Left colon (tissue), 2 donors: ENCODE results near the gene NLRC5. TPM values are rescaled to one million over a fixed set of nuclear protein-coding genes. Genes with fewer than 3 reads are reported as not detected.

Source experiments
- ATAC-seq: fragments of 200-7000 bp; cut with Tn5 transposase; one replicate; pipeline ENCODE4 v1.9.1; 2020; ENCODE audit warnings: mild to moderate bottlenecking, moderate library complexity
- DNase-seq, 2 donors: peaks; one replicate each; pipeline ENCODE4 v3.0.0-alpha.2; 2020
- intact Hi-C, 2 donors: fragments of 100-400 bp; cut with DNase I in 1 of 2; cut with micrococcal nuclease in 1 of 2; formaldehyde crosslinking; loops; one replicate each; pipeline versions ENCODE4 v1.11.2 to v1.14.0; 2022; cut with DNase I, micrococcal nuclease
- total RNA-seq, 2 donors: library from RNA; stranded (reverse); fragmentation: NEBNext Ultra II Directional; extraction: Animal tissue kit (Norgen Biotek cat#: 25700); gene quantifications; one replicate each; pipeline ENCODE4 v1.2.1, GENCODE V29; 2021
- donor health status: DM: no; HTN: no; CAD: no.
- donor health status: DM: yes; HTN: yes; CAD: no.

The NLRC5 gene
- total RNA-seq, 2 donors from 2014 or later = 57.7 to 125 TPM

DNA sequence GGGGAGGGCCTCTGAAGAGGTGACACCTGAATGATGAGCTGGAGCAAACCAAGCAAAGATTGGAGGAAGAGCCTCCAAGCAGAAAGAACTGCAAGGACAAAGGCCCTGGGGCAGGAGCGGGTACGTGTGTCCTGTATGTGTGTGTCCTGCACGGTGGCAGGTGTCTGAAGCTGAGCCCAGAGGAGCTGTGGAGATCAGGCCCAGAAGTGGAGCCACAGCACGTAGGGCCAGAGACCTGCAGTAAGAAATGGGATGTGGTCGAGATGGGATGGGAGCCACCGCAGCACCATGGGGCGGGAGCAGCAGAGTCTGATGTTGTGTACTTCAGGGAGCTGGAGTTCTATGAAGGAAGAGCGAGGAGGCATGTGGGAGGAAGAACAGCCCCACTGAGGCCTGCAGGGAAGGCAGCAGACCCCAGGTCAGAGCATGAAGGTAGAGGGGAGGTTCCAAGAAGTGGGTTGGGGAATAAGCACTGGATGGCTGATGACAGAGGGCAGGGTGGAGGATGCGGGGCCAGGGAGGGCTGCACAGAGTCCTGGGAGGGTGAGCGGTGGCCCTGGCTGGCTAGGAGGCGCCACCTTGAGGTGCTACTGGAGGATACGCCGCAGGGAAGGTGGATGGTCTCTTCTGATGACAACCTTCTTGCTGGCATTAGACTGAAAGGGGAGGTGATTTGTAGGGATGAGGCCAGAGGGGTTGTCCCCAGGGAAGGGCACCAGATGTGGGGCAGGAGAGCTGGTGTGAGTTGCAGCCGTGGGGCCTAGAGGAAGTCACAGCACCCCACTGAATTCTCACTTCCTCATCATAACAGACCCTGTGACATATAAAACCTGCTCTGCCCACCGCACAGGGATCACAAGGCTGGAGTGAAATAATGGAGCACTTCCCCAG, 38.2 kb upstream of the NLRC5 start:
- ATAC-seq = peak; percentile 80
- peak; percentile 36 to 61 for DNase-seq
- intact Hi-C loops = loop anchor here in 1 of 2 donors (5.0 kb wide), 1 partner anchor 84 kb away; the partner anchor contains the start of gene SLC12A3

DNA sequence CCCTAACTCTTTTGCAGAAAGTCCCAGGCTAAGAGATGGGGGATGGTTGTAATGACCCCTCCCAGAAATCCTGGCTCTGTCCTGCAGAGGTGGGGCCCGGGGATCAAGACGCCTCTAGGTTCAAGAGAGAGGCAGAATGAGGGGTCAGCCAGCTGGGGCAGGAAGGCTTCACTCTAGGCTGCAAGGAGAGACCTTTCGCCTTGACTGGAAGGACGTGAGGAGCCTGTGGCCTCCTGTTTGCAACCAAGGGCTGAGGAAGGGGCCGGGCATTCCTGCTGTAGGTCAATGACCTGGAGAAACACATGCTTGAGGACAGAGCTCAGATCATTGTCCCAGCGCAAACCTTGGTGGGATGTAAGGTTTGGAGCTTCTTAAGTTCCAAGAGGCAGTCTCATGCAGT, 36.4 kb upstream of the NLRC5 start:
- intact Hi-C loops = loop anchor here in 1 of 2 donors (5.0 kb wide), 1 partner anchor 86 kb away; the partner anchor contains the start of gene SLC12A3

DNA sequence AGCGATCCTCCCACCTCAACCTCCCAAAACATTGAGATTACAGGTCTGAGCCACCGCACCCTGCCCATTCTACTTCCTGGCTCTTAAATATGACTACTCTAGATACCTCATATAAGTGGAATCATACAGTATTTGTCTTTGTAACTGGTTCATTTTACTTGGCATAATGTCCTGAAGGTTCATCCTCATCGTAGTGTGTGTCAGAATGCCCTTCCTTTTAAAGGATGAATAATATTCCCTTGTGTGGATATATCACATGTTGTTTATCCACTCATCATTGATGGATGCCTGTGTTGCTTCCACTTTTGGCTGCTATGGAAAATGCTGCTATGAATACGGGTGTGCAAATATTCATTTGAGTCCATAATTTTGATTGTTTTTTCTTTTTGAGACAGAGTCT, 33.3 kb upstream of the NLRC5 start:
- intact Hi-C loops = no loop called here
- ATAC-seq = no peak
- no peak for DNase-seq

More for the DNA sequence above, 36.4 kb upstream of the NLRC5 start:
- DNase-seq (no peak), ATAC-seq (no peak)

DNA sequence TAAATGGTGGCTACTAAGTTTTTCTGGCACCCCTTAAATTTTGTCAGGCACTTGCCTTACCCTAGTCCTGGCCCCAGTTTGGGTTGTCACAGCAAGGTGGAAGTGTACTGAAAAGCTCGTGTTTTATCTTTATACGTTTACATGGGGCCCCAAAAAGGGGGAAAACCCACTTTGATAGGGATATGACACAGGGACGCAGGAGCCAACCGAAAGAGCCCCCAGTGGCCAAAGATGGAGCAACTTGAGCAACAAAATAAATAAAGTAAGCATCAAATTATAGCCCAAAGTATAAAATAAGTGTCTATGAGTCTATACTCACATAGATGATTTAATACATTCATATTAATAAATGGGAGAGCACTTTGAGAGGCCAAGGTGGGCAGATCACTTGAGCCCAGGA, 32.6 kb upstream of the NLRC5 start:
- no peak for DNase-seq
- no peak for ATAC-seq
- intact Hi-C loops = no loop called here

DNA sequence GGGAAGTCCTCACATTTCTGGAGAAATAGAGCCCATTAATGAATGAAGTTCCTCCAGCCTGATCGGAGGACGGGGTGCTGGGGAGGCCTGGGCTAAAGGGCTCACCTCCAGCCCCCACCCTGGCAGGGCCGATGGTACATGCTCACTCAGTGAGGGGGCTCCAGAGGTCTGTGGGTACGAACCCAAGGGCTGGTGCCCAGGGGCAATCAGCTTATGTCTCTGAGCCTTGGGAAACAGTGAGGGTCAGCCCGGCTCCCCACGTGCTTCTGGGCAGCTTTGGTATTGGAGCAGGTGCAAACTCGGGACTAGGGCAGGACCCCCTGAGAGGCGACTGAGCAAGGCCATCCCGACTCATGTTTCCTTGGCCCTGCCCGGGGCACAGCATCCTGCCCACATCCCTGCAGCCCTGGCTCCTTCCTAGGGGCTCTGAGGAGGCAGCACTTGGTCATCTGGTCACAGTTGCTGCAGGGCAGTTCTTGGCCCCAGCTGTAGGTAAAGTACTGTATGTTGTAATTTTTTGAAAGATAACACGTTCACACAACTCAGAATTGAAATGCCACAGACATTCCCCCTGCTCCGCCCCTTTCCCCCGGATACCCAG, 28.6 kb upstream of the NLRC5 start:
- no peak for ATAC-seq

DNA sequence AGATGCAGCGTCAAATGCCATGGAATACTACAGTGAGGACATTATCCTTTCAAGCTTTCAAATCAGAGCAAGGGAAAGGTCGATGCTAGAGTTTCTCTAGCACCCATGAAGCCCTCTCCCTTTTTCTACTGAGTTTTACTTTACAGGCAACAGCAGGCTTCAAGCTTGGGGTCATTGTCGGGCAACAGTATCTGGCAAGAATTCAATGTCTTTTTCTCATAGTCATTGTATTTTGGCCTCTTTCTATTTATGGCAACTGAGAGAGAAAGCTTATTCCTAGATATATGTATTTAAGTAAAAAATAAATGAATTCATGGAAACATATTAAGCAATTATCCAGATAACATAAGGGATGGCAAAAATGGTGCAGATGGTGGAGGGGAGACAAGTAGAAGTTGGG, 28.0 kb upstream of the NLRC5 start:
- ATAC-seq = no peak
- no peak for DNase-seq
- intact Hi-C loops = no loop called here

More for the DNA sequence above, 28.6 kb upstream of the NLRC5 start:
- DNase-seq = no peak
- intact Hi-C loops = no loop called here

DNA sequence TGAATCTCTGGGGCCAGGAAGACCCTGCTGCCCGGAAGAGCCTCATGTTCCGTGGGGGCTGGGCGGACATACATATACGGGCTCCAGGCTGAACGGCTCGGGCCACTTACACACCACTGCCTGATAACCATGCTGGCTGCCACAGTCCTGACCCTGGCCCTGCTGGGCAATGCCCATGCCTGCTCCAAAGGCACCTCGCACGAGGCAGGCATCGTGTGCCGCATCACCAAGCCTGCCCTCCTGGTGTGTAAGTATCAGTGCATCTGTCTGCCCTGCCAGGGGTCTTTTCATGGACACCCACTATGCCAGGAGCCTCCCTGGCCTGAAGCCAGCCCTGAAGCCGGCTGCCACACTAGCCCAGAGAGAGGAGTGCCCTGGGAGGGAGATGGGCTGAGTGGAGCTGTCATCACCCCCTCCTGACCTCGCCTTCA, 27.5 kb upstream of the NLRC5 start, which contains the start of gene CETP:
Gene CETP (plus strand): TSS at position 100 of the 431 bp plus-strand sequence. CDS start 30 bp downstream, at position 130.
- ATAC-seq (no peak), DNase-seq (no peak)
- intact Hi-C loops = no loop called here

DNA sequence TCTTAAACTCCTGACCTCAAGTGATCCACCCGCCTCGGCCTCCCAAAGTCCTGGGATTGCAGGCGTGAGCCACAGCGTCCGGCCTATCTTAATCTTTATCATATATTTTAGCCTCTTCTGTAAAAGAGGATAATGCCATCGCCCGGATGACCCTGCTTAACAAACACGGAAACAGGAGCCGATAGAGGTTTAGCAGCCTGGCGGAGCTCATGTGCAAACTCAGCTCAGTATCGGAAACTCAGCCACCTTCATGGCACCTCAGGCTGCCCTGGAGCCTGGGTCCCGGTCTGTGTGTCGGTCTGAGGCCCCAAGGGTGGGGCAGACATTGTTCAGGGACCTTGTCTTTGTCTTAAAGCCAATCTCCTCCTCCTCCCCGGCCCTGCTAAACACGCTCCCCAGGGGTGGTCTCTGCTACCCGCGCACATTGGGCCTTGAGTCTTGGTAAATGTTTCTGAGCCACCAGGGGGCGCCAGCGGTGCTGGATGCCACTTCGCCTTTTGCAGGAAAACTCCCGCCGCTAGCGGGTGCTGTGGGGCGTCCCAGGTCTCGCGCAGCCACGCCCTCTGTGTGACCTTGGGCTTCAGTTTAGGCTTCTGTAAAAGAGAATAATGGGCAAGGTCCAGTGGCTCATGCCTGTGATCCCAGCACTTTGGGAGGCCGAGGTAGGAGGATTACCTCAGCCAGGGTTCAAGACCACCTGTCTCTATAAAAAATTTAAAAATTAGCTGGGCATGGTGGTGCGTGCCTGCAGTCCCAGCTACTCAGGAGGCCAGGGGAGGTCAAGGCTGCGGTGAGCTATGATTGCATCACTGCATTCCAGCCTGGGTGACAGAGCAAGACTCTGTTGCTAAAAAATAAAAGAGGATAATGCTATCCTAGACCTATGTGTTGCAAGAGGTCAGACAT, 24.9 kb upstream of the NLRC5 start:
- ATAC-seq (peak; percentile 91), DNase-seq (peak; percentile 88 to 100)
- intact Hi-C loops = no loop called here

DNA sequence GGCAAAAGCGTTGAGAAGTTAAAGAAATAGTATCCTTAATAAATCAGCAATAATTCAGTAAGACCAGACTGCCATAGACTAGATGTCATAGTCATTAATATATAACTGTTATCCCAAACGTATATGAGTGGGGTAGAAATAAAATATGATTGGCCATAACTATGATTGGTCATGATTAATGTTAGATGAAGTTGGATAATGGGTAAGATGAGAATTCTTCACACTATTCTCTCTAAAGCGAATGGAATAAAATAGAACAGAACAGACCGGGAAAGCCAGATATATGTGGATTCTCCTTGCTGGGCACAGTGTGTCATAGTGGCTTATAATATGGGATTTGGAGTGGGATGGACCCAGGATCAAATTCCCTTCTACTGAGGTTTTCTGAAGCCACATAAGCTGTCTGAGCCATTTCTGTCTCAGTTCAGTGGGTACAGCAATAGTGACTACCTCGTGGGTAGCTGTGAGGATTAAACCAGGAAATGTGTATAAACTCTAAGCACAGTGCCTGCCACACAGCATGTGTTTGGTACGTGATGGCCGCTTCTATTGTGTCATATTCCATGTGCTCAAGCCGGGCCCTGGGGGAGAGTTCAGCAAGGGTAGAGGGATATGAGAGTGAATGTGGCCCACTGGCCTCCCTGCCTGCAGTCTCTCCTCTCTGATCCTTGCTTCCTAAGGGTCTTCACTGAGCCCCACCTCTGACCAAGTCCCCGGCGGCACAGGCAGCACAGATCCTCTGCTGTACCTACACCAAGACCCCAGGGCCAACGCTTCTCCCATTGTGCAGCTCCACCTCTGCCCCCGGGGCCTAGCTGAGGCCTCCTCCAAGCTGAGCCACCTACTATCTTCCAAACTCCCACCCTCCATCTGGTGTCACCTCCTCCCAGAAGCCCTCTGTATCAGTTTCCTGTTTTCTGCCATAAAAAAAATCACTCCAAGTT, 23.9 kb upstream of the NLRC5 start:
- no peak for DNase-seq
- intact Hi-C loops = no loop called here
- no peak for ATAC-seq

DNA sequence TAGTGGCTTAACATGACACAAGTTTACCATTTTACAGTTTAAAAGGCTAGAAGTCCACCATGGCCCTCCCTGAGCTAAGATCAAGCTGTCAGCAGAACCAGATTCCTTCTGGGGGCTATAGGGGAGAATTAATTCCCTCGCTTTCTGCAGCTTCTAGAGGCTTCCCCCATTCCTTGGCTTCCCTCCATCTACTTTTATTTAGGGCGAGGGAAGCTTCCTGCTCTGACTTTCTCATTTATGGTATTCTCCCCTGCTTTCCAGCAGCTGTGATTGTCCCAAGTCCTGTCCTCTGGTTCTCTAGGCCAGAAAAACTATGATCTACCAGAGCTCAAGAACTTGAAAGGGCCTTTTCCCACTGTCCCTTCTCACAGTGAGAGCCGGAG, 23.3 kb upstream of the NLRC5 start:
- DNase-seq (no peak), ATAC-seq (no peak)
- intact Hi-C loops = no loop called here

DNA sequence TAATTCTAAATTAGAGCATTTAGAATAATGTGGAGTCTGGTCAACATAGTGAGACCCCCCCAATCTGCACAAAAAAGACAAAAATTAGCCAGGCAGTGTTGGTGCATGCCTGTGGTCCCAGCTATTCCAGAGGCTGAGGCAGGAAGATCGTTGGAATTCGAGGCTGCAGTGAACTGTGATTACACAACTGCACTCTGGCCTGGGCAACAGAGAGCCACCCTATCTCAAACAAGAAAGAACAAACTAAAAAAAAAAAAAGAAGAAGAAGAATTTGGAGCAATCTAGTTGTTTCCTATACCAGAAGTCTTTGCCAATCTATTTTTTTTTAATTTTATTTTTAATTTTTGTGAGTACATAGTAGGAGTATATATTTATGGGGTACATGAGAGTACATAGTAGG, 21.6 kb upstream of the NLRC5 start:
- ATAC-seq = no peak
- intact Hi-C loops = no loop called here

DNA sequence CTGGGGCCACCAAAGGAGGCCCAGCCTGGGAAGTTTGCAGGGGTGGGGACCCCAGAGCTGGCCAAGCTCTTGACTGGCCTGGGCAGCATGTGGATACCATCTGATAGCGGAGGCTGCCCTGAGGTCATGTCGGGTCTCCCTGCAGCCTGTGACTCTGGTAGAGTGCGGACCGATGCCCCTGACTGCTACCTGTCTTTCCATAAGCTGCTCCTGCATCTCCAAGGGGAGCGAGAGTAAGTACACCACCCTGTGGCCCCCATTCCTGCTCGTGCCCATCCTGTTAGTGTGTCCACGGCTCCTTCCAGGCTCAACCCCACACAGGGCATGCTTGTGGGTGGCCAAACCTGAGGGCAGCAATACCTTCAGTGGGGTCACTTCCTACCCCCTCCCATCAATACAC, 19.6 kb upstream of the NLRC5 start:
- DNase-seq (no peak), ATAC-seq (no peak)
- intact Hi-C loops = no loop called here

More for the DNA sequence above, 21.6 kb upstream of the NLRC5 start:
- DNase-seq = no peak

DNA sequence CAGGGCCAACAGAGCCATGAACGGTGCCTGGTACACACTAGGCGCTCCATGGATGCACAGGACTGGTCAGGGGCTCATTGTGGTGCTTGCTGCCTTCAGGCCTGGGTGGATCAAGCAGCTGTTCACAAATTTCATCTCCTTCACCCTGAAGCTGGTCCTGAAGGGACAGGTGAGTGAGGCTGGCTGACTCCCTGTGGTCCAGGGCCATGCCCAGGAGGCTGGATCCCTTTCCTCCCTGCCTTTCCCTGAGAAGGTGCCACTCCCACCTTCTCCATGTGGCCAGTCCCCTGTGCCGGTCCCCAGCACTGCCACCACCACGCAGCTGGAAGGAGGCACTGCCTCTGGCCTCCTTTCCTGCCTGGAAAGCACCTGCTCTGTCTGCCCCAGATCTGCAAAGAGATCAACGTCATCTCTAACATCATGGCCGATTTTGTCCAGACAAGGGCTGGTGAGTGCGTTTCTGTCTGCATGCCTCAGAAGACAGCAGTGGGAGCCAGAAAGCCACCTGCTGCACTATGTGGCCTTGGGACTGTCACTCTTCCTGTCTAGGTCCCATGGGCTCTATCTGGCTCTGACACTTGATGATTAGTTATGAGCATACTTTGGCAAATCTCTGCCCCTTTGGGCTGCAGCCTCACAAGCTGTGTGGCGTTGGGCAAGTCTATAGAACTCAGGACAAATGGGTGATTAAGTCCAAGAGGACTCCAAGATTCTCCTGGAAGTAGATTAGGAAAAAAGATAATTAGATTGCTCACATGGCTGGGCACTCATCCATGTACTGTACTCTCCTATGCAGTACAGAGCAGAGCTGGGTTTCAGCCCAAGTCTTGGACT, 18.2 kb upstream of the NLRC5 start:
- DNase-seq (no peak), ATAC-seq (no peak)
- intact Hi-C loops = no loop called here

DNA sequence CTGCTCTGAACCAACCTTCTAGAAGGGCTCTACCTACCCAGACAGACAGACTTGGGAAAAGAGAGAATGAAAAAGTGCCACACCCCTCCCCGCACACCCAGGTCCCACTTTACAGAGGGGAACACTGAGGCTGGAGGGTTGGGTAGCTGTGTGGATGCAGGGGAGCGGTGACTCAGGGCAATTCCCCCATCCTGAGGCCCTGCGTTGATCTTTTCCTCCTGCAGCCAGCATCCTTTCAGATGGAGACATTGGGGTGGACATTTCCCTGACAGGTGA, 17.7 kb upstream of the NLRC5 start:
- intact Hi-C loops = no loop called here
- DNase-seq = no peak

DNA sequence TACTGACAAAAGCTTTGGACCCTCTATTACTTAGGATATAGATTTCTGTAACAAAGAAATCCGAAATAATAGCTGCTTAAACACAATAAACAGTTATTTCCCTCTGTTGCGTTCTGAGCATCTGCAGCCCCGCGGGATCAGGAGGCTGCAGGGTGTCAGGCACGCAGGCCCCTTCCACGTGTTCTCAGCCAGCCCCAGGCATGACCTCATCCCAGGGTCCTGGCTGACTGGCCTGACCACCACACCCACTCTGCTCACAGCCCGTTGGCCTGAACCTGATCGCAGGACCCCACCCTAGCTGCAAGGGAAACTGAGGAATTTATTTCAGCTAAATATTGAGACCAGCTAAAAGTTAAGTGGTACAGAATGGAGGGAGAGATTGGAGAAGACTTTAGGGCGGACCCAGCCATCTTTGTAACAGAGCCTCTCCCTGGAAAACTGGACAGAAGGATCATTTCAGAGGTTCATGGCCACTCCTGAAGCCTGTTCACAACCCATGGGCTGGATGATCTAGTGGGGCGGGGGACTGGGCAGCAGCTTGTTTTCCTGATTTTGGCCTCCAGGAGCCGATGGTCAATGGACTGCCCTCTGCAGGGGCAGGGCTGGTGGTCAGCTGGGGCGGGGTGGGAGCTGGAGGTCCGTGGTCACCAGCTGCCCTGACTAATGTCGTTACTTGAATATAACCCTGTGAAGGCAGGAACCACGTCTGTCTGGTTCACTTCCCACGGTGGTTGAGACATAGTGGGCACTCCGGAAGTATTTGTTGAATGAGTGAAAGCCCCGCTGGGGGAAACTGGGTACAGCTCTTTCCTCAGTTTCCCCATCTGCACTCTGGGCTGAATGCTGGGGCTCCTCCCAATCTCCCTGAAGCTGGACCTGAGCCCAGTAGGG, 16.7 kb upstream of the NLRC5 start:
- ATAC-seq = no peak
- no peak for DNase-seq
- intact Hi-C loops = no loop called here

More for the DNA sequence above, 17.7 kb upstream of the NLRC5 start:
- ATAC-seq = no peak

DNA sequence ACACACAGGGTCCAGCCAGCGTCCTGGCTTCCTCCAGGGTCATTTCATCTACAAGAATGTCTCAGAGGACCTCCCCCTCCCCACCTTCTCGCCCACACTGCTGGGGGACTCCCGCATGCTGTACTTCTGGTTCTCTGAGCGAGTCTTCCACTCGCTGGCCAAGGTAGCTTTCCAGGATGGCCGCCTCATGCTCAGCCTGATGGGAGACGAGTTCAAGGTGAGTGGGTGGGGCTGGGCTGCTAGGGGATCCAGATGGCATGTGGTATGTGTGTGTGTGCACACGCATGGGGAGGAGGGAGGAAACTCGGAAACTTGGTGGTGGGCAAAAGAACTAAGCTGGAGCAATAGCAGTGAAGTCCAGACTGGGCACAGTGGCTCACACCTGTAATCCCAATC, 16.1 kb upstream of the NLRC5 start:
- no peak for DNase-seq
- no peak for ATAC-seq
- intact Hi-C loops = no loop called here
